IPS-18a (cell line): ENCODE data around the gene HOXA4.

ENCODE experiments used
- H3K27ac ChIP-seq: one replicate; pipeline ENCODE4 v1.5.1; 2013; ENCODE audit warnings: low read length
- H3K27me3 ChIP-seq: one replicate; pipeline ENCODE4 v1.6.1; 2013; ENCODE audit warnings: mild to moderate bottlenecking, low read length; ENCODE audit not compliant: control insufficient read depth, insufficient read depth
- H3K36me3 ChIP-seq: one replicate; pipeline ENCODE4 v1.6.1; 2013; ENCODE audit warnings: low read depth, low read length; ENCODE audit not compliant: control insufficient read depth
- H3K4me1 ChIP-seq: one replicate; pipeline ENCODE4 v1.6.1; 2013; ENCODE audit warnings: low read depth, low read length; ENCODE audit not compliant: control insufficient read depth
- H3K4me3 ChIP-seq: one replicate; pipeline ENCODE4 v1.5.1; 2013; ENCODE audit warnings: low read length
- H3K9ac ChIP-seq: one replicate; pipeline ENCODE4 v1.6.1; 2013; ENCODE audit warnings: mild to moderate bottlenecking, low read length, moderate library complexity
- H3K9me3 ChIP-seq: one replicate; pipeline ENCODE4 v1.6.1; 2013; ENCODE audit warnings: low read depth, low read length; ENCODE audit not compliant: control insufficient read depth

Gene HOXA4

GRCh38 chr7:27091105-27091504, 39.5 kb downstream of the HOXA4 start:
- no peaks in the 10 kb centered on the region for H3K36me3 ChIP-seq
- peaks cover 22% of the 10 kb centered on the region for H3K4me1 ChIP-seq
- H3K4me3 ChIP-seq, result no peak overlapping the region
- no peaks in the 10 kb centered on the region for H3K9me3 ChIP-seq
- no peak overlapping the region for H3K9ac ChIP-seq
- peaks cover 91% of the 10 kb centered on the region for H3K27me3 ChIP-seq
- H3K27ac ChIP-seq, result no peak overlapping the region

GRCh38 chr7:27088002-27088922, 42.3 kb downstream of the HOXA4 start:
- peaks cover 62% of the 10 kb centered on the region for H3K27me3 ChIP-seq

GRCh38 chr7:27083646-27084045, 46.9 kb downstream of the HOXA4 start:
- no peak overlapping the region for H3K4me3 ChIP-seq
- H3K36me3 ChIP-seq, result no peaks in the 10 kb centered on the region
- H3K27ac ChIP-seq, result no peak overlapping the region
- no peaks in the 10 kb centered on the region for H3K9me3 ChIP-seq
- H3K4me1 ChIP-seq, result no peaks in the 10 kb centered on the region
- no peak overlapping the region for H3K9ac ChIP-seq
- peaks cover 16% of the 10 kb centered on the region for H3K27me3 ChIP-seq

More at GRCh38 chr7:27088002-27088922, 42.3 kb downstream of the HOXA4 start:
- no peak overlapping the region for H3K27ac ChIP-seq
- H3K36me3 ChIP-seq, result no peaks in the 10 kb centered on the region
- no peak overlapping the region for H3K4me3 ChIP-seq
- no peaks in the 10 kb centered on the region for H3K9me3 ChIP-seq
- H3K4me1 ChIP-seq, result peaks cover 22% of the 10 kb centered on the region
- H3K9ac ChIP-seq, result no peak overlapping the region

- Histone ChIP-seq H3K27me3 (peaks cover 1% of the 10 kb centered on the region), H3K36me3 (no peaks in the 10 kb centered on the region), H3K4me3 (no peak overlapping the region), H3K9me3 (no peaks in the 10 kb centered on the region), H3K4me1 (no peaks in the 10 kb centered on the region), H3K27ac (no peak overlapping the region), H3K9ac (no peak overlapping the region)
Observed at GRCh38 chr7:27082171-27082570, 48.4 kb downstream of the HOXA4 start.

GRCh38 chr7:27080844-27081436, 49.6 kb downstream of the HOXA4 start:
- Histone ChIP-seq H3K27me3 (no peaks in the 10 kb centered on the region), H3K4me1 (no peaks in the 10 kb centered on the region), H3K4me3 (no peak overlapping the region), H3K9me3 (no peaks in the 10 kb centered on the region), H3K36me3 (no peaks in the 10 kb centered on the region), H3K9ac (no peak overlapping the region), H3K27ac (no peak overlapping the region)

- Histone ChIP-seq H3K4me3 (no peak overlapping the region), H3K4me1 (no peaks in the 10 kb centered on the region), H3K27ac (no peak overlapping the region), H3K9me3 (no peaks in the 10 kb centered on the region), H3K27me3 (no peaks in the 10 kb centered on the region), H3K9ac (no peak overlapping the region), H3K36me3 (no peaks in the 10 kb centered on the region)
Observed at GRCh38 chr7:27079234-27079975, 51.2 kb downstream of the HOXA4 start.

GRCh38 chr7:27078616-27079233, 51.8 kb downstream of the HOXA4 start:
- no peaks in the 10 kb centered on the region for H3K36me3 ChIP-seq
- H3K9me3 ChIP-seq, result no peaks in the 10 kb centered on the region
- no peak overlapping the region for H3K27ac ChIP-seq
- no peak overlapping the region for H3K9ac ChIP-seq
- H3K4me1 ChIP-seq, result no peaks in the 10 kb centered on the region
- H3K4me3 ChIP-seq, result no peak overlapping the region
- no peaks in the 10 kb centered on the region for H3K27me3 ChIP-seq
